ENCODE results near the gene LRBA. TPM values are rescaled to one million over a fixed set of nuclear protein-coding genes. Genes with fewer than 3 reads are reported as not detected.

LRBA gene
- total RNA-seq, 1 experiment from 2014 or later: 69.1 TPM

DNA sequence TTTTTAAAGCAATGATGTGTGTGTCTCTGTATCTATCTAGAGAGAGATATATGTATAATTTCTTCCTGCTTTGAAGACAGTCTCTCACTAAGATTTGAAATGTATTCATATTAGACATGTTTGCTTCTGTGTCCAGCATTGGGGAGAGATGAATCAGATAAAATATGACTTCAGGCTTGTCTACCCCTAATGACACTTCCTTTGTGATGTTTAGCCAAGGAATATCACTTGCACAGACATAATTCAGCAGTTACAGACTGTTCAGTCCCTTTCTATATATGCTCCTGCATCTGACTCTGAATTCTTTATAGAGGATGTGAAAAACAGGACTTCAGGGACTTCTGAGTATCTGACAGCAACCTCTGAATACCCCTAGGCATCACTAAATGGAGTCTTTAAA is 778.5 kb downstream of the LRBA start:
- Mint-ChIP-seq H3K27me3 (ENCODE audit: low read depth) (no peaks in the 10 kb centered on the region), H3K4me1 (peaks cover 26% of the 10 kb centered on the region), H3K9me3 (peaks cover 4% of the 10 kb centered on the region; the same call in 1 of the 2 replicates), H3K36me3 (no peaks in the 10 kb centered on the region), H3K4me3 (no peak overlapping the region), H3K27ac (no peak overlapping the region)
- ChIA-PET POLR2A (no interaction called here), CTCF (no interaction called here)
- TF ChIP-seq NFYB (CRISPR knock-in tag; conservative IDR thresholded peaks at IDR 0.05; ENCODE audit: low read depth) (no peak), JAZF1 (CRISPR knock-in tag; IDR thresholded peaks at IDR 0.05) (no peak), ELF4 (CRISPR knock-in tag; IDR thresholded peaks at IDR 0.05; ENCODE audit: low read depth) (no peak), NR2C2 (CRISPR knock-in tag; IDR thresholded peaks at IDR 0.05) (no peak), HMGA2 (CRISPR knock-in tag; IDR thresholded peaks at IDR 0.05) (no peak), SOX15 (CRISPR knock-in tag; IDR thresholded peaks at IDR 0.05) (no peak), ZNF121 (CRISPR knock-in tag; IDR thresholded peaks at IDR 0.05) (no peak), ZNF416 (CRISPR knock-in tag; IDR thresholded peaks at IDR 0.05) (no peak), NR1H2 (CRISPR knock-in tag; IDR thresholded peaks at IDR 0.05) (no peak)
- TF ChIP-seq, protein P1, sequence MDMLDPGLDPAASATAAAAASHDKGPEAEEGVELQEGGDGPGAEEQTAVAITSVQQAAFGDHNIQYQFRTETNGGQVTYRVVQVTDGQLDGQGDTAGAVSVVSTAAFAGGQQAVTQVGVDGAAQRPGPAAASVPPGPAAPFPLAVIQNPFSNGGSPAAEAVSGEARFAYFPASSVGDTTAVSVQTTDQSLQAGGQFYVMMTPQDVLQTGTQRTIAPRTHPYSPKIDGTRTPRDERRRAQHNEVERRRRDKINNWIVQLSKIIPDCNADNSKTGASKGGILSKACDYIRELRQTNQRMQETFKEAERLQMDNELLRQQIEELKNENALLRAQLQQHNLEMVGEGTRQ (CRISPR knock-in tag; IDR thresholded peaks at IDR 0.05): no peak
- TF ChIP-seq, protein P2, sequence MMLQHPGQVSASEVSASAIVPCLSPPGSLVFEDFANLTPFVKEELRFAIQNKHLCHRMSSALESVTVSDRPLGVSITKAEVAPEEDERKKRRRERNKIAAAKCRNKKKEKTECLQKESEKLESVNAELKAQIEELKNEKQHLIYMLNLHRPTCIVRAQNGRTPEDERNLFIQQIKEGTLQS (CRISPR knock-in tag; conservative IDR thresholded peaks at IDR 0.05): no peak
- TF ChIP-seq, protein P3, sequence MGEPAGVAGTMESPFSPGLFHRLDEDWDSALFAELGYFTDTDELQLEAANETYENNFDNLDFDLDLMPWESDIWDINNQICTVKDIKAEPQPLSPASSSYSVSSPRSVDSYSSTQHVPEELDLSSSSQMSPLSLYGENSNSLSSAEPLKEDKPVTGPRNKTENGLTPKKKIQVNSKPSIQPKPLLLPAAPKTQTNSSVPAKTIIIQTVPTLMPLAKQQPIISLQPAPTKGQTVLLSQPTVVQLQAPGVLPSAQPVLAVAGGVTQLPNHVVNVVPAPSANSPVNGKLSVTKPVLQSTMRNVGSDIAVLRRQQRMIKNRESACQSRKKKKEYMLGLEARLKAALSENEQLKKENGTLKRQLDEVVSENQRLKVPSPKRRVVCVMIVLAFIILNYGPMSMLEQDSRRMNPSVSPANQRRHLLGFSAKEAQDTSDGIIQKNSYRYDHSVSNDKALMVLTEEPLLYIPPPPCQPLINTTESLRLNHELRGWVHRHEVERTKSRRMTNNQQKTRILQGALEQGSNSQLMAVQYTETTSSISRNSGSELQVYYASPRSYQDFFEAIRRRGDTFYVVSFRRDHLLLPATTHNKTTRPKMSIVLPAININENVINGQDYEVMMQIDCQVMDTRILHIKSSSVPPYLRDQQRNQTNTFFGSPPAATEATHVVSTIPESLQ (CRISPR knock-in tag; IDR thresholded peaks at IDR 0.05): no peak
- TF ChIP-seq, protein P4, sequence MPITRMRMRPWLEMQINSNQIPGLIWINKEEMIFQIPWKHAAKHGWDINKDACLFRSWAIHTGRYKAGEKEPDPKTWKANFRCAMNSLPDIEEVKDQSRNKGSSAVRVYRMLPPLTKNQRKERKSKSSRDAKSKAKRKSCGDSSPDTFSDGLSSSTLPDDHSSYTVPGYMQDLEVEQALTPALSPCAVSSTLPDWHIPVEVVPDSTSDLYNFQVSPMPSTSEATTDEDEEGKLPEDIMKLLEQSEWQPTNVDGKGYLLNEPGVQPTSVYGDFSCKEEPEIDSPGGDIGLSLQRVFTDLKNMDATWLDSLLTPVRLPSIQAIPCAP (CRISPR knock-in tag; IDR thresholded peaks at IDR 0.05): no peak
- TF ChIP-seq, protein P5, sequence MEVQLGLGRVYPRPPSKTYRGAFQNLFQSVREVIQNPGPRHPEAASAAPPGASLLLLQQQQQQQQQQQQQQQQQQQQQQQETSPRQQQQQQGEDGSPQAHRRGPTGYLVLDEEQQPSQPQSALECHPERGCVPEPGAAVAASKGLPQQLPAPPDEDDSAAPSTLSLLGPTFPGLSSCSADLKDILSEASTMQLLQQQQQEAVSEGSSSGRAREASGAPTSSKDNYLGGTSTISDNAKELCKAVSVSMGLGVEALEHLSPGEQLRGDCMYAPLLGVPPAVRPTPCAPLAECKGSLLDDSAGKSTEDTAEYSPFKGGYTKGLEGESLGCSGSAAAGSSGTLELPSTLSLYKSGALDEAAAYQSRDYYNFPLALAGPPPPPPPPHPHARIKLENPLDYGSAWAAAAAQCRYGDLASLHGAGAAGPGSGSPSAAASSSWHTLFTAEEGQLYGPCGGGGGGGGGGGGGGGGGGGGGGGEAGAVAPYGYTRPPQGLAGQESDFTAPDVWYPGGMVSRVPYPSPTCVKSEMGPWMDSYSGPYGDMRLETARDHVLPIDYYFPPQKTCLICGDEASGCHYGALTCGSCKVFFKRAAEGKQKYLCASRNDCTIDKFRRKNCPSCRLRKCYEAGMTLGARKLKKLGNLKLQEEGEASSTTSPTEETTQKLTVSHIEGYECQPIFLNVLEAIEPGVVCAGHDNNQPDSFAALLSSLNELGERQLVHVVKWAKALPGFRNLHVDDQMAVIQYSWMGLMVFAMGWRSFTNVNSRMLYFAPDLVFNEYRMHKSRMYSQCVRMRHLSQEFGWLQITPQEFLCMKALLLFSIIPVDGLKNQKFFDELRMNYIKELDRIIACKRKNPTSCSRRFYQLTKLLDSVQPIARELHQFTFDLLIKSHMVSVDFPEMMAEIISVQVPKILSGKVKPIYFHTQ (CRISPR knock-in tag; IDR thresholded peaks at IDR 0.05): no peak
- ATAC-seq (no peak), DNase-seq (ENCODE audit: low spot score) (no peak)

DNA sequence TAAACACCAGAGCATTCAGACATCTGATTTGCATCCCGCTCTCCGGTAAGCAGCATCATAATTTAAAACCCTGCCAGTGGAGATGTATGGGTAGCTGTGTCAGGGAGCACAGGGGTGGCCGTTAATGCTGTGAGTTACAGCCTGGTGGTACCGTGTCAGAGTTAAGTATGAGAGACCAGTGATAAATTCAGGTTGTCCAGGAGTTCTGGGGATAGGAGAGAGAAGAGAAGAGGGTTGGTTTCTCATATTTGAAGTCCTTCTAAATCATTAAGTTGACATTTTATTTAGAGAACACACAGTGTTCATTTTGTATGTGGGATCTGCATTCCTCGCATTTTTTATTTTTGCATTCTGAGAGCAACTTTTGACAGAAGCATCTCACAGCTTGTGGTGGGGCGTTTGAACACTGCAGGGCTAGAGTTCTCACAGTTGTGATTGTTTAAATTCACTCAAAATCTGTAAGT is 779.2 kb downstream of the LRBA start:
- Mint-ChIP-seq H3K36me3 (no peaks in the 10 kb centered on the region), H3K4me1 (peaks cover 23% of the 10 kb centered on the region), H3K27me3 (ENCODE audit: low read depth) (no peaks in the 10 kb centered on the region), H3K4me3 (no peak overlapping the region), H3K9me3 (peaks cover 4% of the 10 kb centered on the region; the same call in 1 of the 2 replicates), H3K27ac (no peak overlapping the region)
- DNase-seq (ENCODE audit: low spot score) (no peak), ATAC-seq (peak; percentile 45)
- TF ChIP-seq, protein P6, sequence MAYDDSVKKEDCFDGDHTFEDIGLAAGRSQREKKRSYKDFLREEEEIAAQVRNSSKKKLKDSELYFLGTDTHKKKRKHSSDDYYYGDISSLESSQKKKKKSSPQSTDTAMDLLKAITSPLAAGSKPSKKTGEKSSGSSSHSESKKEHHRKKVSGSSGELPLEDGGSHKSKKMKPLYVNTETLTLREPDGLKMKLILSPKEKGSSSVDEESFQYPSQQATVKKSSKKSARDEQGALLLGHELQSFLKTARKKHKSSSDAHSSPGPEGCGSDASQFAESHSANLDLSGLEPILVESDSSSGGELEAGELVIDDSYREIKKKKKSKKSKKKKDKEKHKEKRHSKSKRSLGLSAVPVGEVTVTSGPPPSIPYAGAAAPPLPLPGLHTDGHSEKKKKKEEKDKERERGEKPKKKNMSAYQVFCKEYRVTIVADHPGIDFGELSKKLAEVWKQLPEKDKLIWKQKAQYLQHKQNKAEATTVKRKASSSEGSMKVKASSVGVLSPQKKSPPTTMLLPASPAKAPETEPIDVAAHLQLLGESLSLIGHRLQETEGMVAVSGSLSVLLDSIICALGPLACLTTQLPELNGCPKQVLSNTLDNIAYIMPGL (CRISPR knock-in tag; IDR thresholded peaks at IDR 0.05): no peak
- TF ChIP-seq ZNF138 (CRISPR knock-in tag; conservative IDR thresholded peaks at IDR 0.05) (no peak), ESRRA (CRISPR knock-in tag; IDR thresholded peaks at IDR 0.05; ENCODE audit: borderline replicate concordance) (no peak)
- ChIA-PET POLR2A (no interaction called here), CTCF (no interaction called here)
